ENCODE measurements around the gene PDZD8. TPM values are rescaled to one million over a fixed set of nuclear protein-coding genes. Genes with fewer than 3 reads are reported as not detected.
"Not testable (repeated sequence)": the region's sequence is repeated elsewhere in the genome, so short reads cannot be mapped to it uniquely, and the experiment has no call there.

The PDZD8 gene
- polyA plus RNA-seq, 1 donor from 2014 or later = 16.3 TPM

DNA sequence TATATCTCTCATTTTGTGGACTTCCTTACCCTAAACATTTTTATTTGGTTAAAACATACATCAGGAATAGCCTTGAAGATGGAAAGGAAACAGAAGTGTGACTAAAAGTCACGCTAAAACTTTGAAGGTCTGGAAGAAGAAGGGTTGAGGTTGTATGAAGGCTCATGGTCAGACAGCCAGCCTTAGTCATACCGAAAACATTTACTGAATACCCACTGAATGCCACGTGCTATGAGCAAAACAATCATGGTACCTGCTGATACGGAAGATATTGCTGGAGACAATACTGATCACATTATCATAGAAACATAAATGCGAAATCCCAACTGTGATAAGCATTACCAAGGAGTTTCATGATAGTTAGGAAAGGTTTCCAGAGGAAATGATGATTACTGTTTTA lies 64.0 kb downstream of the PDZD8 start:
- H3K4me2 ChIP-seq (ENCODE audit: low read length) = no peak overlapping the region
- no peak overlapping the region for H3K27ac ChIP-seq (ENCODE audit: low read length)
- no peak overlapping the region for H3K4me3 ChIP-seq (ENCODE audit: low read length)
- H3K36me3 ChIP-seq (ENCODE audit: insufficient read depth, low read length) = peaks cover 8% of the 10 kb centered on the region
- no peaks in the 10 kb centered on the region for H3K79me2 ChIP-seq (replicated peaks; ENCODE audit: insufficient read depth, low read length)
- H3K27me3 ChIP-seq (ENCODE audit: insufficient read depth, low read depth, low read length) = no peaks in the 10 kb centered on the region
- no peaks in the 10 kb centered on the region for H3K9me3 ChIP-seq (ENCODE audit: low read length)
- no peak overlapping the region for H2AFZ ChIP-seq (ENCODE audit: low read depth, low read length)
- no peaks in the 10 kb centered on the region for H3K9me2 ChIP-seq (ENCODE audit: insufficient read depth, low read length)
- TF ChIP-seq CTCF (IDR thresholded peaks at IDR 0.05; ENCODE audit: poor library complexity, severe bottlenecking) (no peak), SMC3 (conservative IDR thresholded peaks at IDR 0.05; ENCODE audit: poor library complexity) (no peak), EP300 (conservative IDR thresholded peaks at IDR 0.05; ENCODE audit: poor library complexity, severe bottlenecking) (no peak), TAF1 (IDR thresholded peaks at IDR 0.05; ENCODE audit: low read depth) (no peak), EZH2 (IDR thresholded peaks at IDR 0.05; ENCODE audit: borderline replicate concordance, insufficient read depth, low read length, poor library complexity, severe bottlenecking) (no peak), POLR2AphosphoS5 (IDR thresholded peaks at IDR 0.05) (no peak), RAD21 (conservative IDR thresholded peaks at IDR 0.05) (no peak), MXI1 (conservative IDR thresholded peaks at IDR 0.05; ENCODE audit: poor library complexity, severe bottlenecking) (no peak)
- TF ChIP-seq, protein P1, sequence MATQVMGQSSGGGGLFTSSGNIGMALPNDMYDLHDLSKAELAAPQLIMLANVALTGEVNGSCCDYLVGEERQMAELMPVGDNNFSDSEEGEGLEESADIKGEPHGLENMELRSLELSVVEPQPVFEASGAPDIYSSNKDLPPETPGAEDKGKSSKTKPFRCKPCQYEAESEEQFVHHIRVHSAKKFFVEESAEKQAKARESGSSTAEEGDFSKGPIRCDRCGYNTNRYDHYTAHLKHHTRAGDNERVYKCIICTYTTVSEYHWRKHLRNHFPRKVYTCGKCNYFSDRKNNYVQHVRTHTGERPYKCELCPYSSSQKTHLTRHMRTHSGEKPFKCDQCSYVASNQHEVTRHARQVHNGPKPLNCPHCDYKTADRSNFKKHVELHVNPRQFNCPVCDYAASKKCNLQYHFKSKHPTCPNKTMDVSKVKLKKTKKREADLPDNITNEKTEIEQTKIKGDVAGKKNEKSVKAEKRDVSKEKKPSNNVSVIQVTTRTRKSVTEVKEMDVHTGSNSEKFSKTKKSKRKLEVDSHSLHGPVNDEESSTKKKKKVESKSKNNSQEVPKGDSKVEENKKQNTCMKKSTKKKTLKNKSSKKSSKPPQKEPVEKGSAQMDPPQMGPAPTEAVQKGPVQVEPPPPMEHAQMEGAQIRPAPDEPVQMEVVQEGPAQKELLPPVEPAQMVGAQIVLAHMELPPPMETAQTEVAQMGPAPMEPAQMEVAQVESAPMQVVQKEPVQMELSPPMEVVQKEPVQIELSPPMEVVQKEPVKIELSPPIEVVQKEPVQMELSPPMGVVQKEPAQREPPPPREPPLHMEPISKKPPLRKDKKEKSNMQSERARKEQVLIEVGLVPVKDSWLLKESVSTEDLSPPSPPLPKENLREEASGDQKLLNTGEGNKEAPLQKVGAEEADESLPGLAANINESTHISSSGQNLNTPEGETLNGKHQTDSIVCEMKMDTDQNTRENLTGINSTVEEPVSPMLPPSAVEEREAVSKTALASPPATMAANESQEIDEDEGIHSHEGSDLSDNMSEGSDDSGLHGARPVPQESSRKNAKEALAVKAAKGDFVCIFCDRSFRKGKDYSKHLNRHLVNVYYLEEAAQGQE (IDR thresholded peaks at IDR 0.05; ENCODE audit: borderline replicate concordance) = no peak
- no peak overlapping the region for H3K9ac ChIP-seq (ENCODE audit: low read length)
- no peaks in the 10 kb centered on the region for H4K20me1 ChIP-seq (ENCODE audit: insufficient read depth)
- H3F3A ChIP-seq (ENCODE audit: insufficient read depth, low read length, poor library complexity, severe bottlenecking) = no peaks in the 10 kb centered on the region

DNA sequence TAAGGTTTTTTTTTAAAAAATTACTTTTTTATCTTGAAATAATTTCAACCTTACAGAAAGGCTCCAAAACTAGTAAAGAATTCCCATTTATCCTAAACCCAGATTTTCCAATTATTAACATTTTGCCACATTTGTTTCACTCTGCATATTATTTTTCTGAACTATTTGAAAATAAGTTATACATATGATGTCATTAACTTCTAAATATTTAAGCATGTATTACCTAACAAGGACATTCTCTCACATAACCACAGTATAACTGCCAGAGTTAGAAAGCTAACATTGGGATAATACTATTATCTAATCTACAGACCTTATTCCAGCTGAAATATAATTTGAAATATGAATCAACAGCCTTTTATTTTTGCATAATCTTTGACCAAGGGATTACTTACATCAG lies 68.6 kb downstream of the PDZD8 start:
- no peaks in the 10 kb centered on the region for H3K27me3 ChIP-seq (ENCODE audit: insufficient read depth, low read depth, low read length)
- no peak for TF ChIP-seq POLR2AphosphoS5 (IDR thresholded peaks at IDR 0.05)
- TF ChIP-seq MXI1 (conservative IDR thresholded peaks at IDR 0.05; ENCODE audit: poor library complexity, severe bottlenecking) = no peak
- no peak for TF ChIP-seq EP300 (conservative IDR thresholded peaks at IDR 0.05; ENCODE audit: poor library complexity, severe bottlenecking)
- TF ChIP-seq SMC3 (conservative IDR thresholded peaks at IDR 0.05; ENCODE audit: poor library complexity) = no peak
- no peak for TF ChIP-seq CTCF (IDR thresholded peaks at IDR 0.05; ENCODE audit: poor library complexity, severe bottlenecking)
- no peak for TF ChIP-seq RAD21 (conservative IDR thresholded peaks at IDR 0.05)
- TF ChIP-seq, protein P1 (IDR thresholded peaks at IDR 0.05; ENCODE audit: borderline replicate concordance) = no peak
- no peak for TF ChIP-seq TAF1 (IDR thresholded peaks at IDR 0.05; ENCODE audit: low read depth)
- no peak for TF ChIP-seq EZH2 (IDR thresholded peaks at IDR 0.05; ENCODE audit: borderline replicate concordance, insufficient read depth, low read length, poor library complexity, severe bottlenecking)
- H2AFZ ChIP-seq (ENCODE audit: low read depth, low read length) = no peak overlapping the region
- H3K27ac ChIP-seq (ENCODE audit: low read length) = no peak overlapping the region
- no peaks in the 10 kb centered on the region for H3K9me3 ChIP-seq (ENCODE audit: low read length)
- H3K4me2 ChIP-seq (ENCODE audit: low read length) = no peak overlapping the region
- no peaks in the 10 kb centered on the region for H3K9me2 ChIP-seq (ENCODE audit: insufficient read depth, low read length)
- H3F3A ChIP-seq (ENCODE audit: insufficient read depth, low read length, poor library complexity, severe bottlenecking) = no peaks in the 10 kb centered on the region
- H3K36me3 ChIP-seq (ENCODE audit: insufficient read depth, low read length) = peaks cover 8% of the 10 kb centered on the region
- no peaks in the 10 kb centered on the region for H4K20me1 ChIP-seq (ENCODE audit: insufficient read depth)
- no peak overlapping the region for H3K4me3 ChIP-seq (ENCODE audit: low read length)
- no peak overlapping the region for H3K9ac ChIP-seq (ENCODE audit: low read length)
- no peaks in the 10 kb centered on the region for H3K79me2 ChIP-seq (replicated peaks; ENCODE audit: insufficient read depth, low read length)

DNA sequence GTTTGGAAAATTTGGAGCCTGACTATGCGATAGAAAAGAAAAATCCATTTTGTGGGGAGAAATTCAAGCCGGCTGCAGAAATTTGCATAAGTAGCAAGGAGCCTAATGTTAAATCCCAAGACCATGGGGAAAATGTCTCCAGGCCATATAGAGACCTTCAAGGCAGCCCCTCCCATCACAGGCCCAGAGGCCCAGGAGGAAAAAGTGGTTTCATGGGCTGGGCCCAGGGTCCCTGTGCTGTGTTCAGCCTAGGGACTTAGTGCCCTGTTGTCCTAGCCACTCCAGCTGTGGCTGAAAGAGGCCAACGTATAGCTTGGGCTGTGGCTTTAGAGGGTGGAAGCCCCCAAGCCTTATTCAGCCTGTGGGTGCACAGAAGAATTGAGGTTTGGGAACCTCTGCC lies 71.8 kb downstream of the PDZD8 start:
- H3K36me3 ChIP-seq (ENCODE audit: insufficient read depth, low read length); H4K20me1 ChIP-seq (ENCODE audit: insufficient read depth); H3K9ac ChIP-seq (ENCODE audit: low read length); H3K27ac ChIP-seq (ENCODE audit: low read length); H3F3A ChIP-seq (ENCODE audit: insufficient read depth, low read length, poor library complexity, severe bottlenecking); H3K9me2 ChIP-seq (ENCODE audit: insufficient read depth, low read length); H3K27me3 ChIP-seq (ENCODE audit: insufficient read depth, low read depth, low read length); H3K79me2 ChIP-seq (replicated peaks; ENCODE audit: insufficient read depth, low read length); H3K4me2 ChIP-seq (ENCODE audit: low read length); H2AFZ ChIP-seq (ENCODE audit: low read depth, low read length); H3K4me3 ChIP-seq (ENCODE audit: low read length); H3K9me3 ChIP-seq (ENCODE audit: low read length): not testable (repeated sequence)
